Occipital lobe (tissue), 2 donors: ENCODE data around the gene GKAP1. TPM values are rescaled to one million over a fixed set of nuclear protein-coding genes. Genes with fewer than 3 reads are reported as not detected.
"Not testable (repeated sequence)": the region's sequence is repeated elsewhere in the genome, so short reads cannot be mapped to it uniquely, and the experiment has no call there.

Experiments used
- DNase-seq: peaks from one replicate; lab custom pipeline; 2025; lab: John Stamatoyannopoulos, UW
- total RNA-seq: library from RNA; depleted of rRNA; stranded (reverse); fragments of >200 nt; gene quantifications from one replicate; pipeline ENCODE4 v1.2.3, GENCODE V29; 2014

The GKAP1 gene
- total RNA-seq = 10.9 TPM

DNA sequence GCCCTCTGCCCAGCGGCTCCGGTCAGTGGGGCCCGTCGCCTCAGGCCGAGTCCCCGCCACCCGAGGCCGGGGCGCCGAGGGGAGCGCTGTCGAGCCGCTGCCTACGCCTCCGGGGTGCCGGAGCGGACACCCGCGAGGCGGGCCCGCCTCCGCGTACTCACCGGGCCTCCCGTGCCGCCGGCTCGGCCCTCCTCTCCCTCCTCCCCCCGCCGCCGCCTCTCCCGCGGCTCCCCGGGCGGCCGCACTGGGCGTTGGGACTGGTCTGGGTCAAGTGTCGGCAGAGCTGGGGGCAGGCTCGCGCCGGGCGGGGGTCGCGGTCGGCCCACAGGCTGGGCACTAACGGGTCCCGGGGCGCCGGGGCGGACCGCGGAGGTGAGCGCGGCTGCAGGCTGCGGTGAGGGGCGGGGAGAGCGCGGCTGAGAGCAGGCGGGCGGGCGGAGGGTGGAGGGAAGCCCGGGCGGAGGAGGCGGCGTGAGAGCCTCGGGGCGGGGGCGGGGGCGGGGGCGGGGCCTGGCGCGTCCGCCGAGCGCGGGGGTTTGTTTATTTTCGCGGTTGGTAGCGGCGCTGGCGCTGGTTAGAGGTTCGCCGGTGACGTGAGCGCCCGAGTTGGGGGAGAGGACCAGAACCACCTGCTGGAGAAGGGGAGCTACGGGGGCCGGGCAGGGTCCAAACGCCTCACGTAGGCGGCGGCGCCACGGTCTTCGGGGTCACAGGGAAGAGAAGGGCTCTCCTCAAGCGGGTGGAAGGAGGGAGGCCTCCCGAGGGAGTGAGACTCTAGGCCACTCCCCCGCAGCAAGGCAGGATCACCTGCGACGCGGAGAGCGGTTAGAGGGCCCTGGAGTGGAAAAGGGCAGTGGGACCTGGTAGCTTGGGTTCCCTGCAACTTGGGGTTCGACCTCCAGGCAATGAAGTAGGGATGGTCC, at the start of gene GKAP1:
GKAP1 (minus strand) TSS at position 414 of the 923 bp plus-strand sequence. CDS start 11,252 bp downstream, outside the sequence.
- peak; percentile 72 for DNase-seq

DNA sequence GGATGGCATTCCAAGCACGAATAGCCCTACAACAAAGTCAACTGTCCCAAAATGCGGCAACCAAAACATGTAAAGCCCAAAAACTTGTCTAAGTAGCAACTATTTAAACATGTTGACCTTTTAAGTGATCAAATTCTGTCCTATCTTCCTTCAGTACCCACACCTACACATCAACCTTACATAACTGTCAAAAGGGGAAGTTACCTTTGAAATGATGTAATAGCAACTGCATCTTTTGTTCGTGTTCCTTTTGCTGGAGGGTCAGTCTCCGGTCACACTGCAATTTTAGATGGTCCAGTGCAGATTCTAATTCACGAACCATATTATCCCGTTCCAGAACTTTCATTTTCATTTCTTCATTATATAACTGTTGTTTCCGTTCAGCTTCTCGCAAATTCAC, 32.3 kb upstream of the GKAP1 start:
- DNase-seq = not testable (repeated sequence)

DNA sequence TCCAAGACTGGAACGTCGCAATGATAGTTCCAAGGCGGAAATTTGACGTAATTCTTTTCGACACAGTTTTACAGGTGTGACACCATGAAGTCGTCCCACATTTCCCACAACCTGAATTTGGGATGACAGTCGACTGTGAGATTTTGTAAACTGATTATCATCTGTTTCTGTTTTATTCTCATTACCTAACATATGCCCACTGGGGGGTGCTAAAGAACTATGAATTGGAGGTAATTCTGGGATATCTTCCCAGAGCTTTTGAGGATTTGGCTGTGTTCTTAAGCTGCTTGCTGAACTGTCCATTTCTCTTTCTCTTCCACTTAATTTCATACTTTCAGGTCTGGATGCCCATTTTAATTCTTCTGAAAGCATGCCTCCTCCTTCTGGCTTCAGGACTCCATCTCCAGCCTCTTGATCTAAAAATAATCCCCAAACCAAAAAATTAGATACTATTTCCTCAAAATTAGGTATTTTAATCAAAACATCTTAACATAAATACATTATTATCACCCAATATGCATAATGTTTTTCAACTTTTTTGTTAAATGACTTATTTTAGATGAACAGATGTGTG, 19.6 kb upstream of the GKAP1 start:
- not testable (repeated sequence) for DNase-seq

DNA sequence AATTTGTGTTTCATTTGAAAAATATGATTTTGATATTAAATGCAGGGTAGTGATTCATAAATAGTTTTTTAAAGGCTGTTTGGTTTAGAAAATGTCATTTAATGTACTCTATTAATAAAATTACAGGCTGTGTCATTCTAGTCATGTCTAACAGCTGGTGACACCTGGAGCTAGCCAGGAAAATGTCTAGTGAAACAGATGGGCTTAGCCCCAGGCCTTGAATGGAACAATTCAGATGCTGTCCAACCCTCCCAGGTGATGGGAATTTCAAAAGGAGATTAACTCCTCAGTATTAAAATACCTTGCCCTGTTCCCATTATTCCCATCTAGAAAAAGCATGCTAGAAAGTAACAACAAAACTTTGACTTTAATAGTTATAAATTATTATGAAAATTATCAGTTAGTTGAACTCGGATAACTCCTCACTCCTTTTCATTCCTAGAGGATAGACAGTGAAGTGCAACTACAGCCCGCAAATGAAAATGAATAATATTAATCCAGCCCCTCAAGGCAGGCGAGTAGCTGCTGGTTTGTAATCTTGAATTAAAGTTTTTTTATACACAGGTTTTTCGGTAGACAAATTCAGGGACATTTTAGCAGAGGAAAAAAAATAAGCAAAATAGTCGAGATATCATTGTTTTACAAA, 13.0 kb upstream of the GKAP1 start:
- DNase-seq = not testable (repeated sequence)

DNA sequence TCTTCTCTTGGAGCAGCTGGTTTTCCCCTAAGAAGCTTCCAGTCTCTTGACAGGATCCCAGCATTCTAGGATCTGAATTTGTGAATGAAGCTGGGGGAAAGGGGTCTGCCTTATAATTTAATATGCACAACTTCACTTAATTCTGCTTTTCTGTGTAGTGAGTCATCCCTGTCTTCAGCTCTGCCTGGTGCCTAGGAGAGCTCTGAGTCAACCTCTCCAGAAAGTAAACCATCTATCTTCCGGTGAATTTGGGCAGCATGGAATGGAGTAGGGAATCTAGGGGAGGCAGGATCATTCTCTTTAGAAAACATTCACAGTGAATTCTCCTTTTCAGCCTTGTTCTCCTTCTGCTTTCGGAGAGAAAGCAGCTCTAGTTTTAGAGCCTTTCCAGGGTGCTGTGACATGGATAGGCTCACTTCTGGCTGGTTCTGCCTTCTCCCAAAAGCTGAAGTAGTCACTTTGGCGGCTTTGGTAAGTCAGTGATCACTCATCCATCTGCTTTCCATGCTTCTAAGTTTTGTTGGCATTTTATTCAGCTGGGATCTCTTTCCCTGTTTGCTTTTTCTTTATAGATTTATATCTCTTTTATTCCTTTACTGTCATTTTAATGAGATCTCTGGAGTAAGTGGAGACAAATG, 7.5 kb upstream of the GKAP1 start:
- DNase-seq = not testable (repeated sequence)

DNA sequence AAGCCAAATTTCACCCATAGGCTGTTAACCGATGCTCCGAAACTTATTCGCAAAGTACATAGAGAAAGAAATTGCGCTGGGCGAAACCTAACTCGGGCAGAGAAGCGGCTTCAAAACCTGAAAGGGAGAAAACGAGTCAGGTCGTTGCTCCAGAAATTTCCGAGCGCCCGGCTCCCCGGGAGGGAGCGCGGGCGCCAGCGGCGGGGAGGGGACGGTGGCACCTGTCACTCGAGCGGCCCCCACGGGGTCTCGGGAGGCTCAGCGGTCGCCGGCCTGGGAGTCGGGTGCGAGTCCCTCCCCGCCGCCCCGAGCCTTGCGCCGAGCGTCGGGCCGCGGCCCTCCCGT, 586 bp downstream of the GKAP1 start:
- DNase-seq = not testable (repeated sequence)

DNA sequence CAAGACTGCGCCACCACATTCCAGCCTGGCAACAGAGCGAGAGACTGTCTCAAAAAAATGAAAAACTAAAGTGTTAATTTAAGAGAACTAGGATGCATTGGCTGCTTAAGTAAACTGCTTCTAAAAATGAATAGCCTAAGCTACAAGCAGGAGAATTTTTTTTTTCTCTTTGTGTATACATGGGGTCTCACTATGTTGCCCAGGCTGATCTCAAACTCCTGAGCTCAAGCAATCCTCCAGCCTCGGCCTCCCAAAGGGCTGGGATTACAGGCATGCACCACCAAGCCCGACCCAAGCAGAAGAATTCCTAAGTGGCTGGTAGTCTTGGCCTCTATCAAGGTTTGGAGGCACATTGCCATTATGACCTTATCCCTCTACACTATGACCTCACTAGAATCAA, 2.4 kb downstream of the GKAP1 start:
- not testable (repeated sequence) for DNase-seq

DNA sequence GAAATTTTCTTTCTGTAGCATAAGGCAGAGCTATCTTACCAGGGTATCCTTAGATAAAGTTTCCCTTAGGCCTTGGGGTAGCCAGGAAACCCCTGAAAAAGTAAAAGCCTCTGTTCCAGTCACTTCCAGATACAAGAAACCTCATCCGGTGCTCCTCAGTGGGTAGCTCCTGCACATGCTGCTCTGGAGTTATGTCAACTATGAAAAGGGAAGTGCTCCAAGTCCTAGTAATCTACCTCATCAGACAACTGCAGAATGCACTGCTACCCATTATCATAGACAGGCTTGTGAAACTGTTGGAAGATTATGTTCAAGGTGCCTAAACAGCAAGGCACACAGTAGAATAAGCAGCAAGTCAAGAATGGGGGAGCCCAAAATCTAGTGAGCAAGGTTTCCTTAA, 8.4 kb downstream of the GKAP1 start:
- not testable (repeated sequence) for DNase-seq

DNA sequence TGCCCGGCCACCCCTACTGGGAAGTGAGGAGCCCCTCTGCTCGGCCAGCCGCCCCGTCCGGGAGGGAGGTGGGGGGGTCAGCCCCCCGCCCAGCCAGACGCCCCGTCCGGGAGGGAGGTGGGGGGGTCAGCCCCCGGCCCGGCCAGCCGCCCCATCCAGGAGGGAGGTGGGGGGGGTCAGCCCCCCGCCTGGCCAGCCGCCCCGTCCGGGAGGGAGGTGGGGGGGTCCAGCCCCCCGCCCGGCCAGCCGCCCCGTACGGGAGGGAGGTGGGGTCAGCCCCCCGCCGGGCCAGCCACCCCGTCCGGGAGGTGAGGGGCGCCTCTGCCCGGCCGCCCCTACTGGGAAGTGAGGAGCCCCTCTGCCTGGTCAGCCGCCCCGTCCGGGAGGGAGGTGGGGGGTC, 13.1 kb downstream of the GKAP1 start:
- DNase-seq = not testable (repeated sequence)

DNA sequence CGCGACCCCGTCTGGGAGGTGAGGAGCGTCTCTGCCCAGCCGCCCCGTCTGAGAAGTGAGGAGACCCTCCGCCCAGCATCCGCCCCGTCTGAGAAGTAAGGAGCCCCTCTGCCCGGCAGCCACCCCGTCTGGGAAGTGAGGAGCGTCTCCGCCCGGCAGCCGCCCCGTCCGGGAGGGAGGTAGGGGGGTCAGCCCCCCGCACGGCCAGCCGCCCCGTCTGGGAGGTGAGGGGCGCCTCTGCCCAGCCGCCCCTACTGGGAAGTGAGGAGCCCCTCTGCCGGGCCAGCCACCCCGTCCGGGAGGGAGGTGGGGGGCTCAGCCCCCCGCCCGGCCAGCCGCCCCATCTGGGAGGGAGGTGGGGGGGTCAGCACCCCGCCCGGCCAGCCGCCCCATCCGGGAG, 13.6 kb downstream of the GKAP1 start:
- DNase-seq = not testable (repeated sequence)

DNA sequence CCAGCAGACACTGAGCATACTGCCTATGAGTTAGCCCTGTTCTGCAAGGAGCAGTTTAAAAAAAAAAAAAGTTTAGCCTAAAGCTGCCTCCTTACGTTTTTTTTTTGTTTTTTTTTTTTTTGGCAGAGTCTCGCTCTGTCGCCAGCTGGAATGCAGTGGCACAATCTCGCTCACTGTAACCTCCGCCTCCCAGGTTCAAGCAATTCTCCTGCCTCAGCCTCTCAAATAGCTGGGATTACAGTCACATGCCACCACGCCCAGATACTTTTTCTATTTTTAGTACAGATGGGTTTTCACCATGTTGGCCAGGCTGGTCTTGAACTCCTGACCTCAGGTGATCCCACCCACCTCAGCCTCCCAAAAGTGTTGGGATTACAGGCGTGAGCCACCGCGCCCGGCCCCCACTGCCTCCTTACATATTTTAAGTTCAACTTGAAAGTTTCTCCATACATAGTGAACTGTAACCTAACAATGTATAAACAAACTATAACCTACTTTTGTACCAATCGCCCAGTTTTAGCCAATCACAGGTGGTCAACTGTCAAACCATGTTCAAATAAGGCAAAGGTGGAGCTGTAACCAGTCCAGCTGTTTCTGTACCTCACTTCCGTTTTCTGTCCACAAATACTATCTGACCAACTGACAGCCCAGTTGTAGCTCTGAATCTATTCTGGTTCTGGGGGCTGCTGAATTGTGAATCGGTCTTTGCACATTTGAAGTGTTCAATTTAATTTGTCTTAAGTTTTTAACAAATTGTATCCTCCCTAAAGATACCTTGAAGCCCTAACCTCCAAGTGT, 17.1 kb downstream of the GKAP1 start:
- no peak for DNase-seq

DNA sequence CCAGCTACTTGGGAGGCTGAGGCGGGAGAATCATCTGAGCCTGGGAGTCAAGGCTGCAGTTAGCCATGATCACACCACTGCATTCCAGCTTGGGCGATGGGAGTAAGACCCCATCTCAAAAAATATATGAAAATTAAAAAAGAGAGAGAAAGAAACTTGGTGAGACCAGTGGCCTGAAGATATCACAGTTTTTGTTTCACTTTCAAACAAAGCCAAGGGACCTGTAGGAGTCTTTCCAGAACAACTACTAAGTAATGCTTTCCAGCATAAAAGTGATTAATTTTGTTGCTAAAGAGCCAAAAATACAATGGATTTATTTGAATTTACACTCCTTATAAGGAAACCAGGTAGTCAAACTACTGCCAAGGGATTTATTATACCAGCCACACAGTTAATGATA, 23.5 kb downstream of the GKAP1 start:
- DNase-seq = no peak

DNA sequence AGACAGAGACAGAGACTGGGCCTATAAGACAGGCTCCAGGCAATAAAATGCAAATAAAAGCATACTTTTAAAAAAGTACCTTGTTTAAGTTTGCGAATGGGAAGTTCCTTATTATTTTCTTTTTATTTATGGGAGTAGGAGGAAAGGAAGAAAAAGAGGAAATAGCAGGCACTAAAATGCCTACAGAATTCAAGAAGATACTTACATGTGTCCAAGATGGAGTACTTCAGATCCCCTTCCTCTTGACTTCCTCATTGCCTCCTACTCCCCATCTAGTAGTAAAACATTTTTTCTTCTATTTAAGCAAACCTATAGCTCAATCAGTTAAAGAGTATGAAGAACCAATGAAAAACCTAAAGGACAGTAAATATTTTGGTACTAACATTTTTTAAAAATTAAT, 24.8 kb downstream of the GKAP1 start:
- DNase-seq = no peak

DNA sequence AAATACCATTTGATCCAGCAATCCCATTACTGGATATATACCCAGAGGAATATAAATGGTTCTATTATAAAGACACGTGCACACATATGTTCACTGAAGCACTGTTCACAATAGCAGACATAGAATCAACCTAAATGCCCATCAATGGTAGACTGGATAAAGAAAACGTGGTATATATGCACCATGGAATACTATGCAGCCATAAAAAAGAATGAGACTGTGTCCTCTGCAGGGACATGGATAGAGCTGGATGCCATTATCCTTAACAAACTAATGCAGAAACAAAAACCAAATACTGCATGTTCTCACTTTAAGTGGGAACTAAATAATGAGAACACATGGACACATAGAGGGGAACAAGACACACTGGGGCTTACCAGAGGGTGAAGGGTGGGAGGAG, 39.4 kb downstream of the GKAP1 start:
- no peak for DNase-seq

DNA sequence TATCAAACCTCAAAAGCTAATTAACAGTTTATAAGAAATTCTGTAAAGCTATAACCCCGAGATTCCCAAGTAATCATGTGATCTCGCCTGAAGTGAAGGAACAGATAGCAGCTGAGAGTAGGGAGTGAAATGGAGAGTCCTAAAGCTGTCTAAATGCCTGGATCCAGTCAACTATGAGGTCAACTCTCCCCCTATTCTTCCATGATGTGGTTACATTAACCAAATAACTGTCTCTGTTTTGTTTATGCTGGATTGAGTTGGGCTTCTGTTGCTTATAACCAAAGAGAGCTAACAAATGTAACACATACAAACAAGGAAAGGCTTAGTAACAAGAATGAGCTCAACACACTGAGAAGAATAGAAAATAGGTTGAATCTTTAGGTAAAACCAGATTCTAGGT, 41.6 kb downstream of the GKAP1 start:
- no peak for DNase-seq

DNA sequence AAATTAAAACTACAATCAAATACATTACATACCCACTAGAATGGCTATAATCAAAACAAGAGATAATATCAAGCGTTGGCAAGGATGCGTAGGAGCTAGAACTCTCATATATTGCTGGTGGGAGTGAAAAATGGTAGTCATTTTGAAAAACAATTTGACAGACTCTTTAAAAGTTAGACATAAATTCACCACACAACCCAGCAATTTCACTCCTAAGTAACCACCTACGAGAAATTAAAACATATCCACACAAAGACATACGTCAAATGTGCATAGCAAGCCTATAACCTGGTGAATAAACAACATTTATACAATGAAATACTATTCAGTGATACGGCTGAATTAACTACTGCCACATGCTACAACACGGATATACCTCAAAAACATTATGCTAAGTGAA, 44.7 kb downstream of the GKAP1 start:
- DNase-seq = no peak

DNA sequence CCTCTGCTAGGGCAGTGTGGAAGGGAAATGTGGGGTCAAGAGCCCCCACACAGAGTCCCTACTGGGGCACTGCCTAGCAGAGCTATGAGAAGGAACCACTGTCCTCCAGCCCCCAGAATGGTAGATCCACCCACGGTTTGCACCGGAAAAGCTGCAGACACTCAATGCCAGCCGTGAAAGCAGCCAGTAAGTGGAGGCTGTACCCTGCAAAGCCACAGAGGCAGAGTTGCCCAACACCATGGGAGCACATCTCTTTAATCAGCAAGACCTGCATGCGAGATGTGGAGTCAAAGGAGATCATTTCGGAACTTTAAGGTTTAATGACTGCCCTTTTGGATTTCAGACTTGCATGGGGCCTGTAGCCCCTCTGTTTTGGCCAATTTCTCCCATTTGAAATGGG, 52.2 kb downstream of the GKAP1 start:
- no peak for DNase-seq

DNA sequence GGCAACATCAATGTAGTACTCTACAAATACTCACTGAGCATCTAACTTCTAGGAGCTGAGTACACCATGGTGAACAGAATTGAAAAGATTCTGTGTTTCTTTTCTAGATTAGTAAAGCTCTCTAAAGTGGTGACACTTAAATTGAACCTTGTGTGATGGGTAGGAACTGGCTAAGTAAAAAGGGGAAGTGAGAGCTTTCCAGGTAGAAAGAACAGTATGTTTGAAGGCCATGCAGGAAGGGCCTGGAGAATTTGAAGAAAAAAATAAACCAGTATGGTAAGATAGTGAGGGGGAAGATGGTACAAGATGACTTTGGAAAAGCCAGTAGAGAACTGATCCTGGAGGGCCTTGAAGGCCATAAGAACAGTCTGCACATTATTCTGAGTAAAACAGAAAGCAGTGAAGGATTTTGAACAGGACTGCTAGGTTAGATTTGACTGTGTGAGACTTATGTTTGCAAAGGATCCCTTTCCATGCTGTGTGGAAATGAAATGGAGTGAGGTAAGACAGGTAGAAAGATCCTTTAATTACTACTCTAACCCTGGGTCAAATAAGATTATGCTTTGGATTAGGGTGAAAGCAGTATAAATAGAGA, 63.1 kb downstream of the GKAP1 start:
- DNase-seq = no peak

DNA sequence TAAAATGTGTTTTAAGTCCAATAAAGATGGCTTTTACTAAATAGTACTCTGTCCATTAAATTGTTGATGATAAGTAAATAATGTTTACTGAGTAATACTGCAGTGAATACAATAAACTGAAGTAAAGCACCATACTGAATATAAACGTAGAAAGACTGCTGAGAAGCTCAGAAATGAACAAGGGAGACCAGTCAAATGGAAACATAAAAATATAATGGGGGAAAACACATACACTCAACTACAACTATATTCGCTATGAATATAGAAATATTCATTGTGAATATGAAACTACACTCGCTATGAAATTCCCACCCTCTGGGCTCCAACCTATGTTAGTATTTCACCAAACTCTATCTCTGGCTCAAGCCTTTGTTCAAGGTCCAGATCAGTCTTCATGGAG, 67.9 kb downstream of the GKAP1 start:
- DNase-seq = no peak

DNA sequence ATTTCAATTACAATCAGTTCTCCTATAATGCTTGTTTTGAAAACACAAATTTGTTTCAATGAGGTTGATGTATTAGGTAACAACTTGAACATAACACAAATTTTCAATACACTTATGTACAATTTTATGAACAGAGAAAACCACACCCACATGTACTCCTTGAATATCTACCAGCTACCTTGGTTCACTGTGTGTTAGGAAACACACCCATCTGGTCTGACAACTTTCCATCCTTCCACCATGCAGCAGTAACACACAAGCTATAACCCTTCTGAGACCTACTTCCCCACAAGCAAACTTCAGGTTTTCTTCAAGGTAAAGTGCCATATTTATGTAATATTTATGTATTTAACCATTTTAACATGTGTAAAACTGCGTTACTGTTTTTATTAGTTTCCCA, 73.4 kb downstream of the GKAP1 start:
- DNase-seq = no peak

DNA sequence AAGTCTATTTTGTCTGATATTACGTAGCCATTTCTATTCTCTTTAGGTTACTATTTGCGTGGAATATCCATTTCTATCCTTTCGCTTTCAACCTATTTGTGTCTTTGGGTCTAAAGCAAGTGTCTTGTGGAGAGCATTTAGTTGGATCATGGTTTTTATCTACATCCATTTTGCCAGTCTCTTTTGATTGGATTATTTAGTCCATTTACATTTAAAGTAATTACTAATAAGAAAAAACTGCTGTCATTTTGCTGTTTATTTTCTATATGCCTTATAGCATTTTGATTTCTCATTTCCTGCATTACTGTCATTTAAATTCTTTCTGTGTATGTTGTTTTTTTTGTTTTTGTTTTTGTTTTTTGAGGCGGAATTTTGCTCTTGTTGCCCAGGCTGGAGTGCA, 83.8 kb downstream of the GKAP1 start:
- DNase-seq = no peak
